Measurements from ENCODE around the gene SPATA45.
A peak's percentile ranks its signal among the peaks of the same experiment; 100 is the strongest.

The SPATA45 gene

GRCh38 chr1:212814537-212815334, 32.7 kb downstream of the SPATA45 start:
- Histone ChIP-seq H3K4me3 (ENCODE audit: low read depth, low read length, poor library complexity, severe bottlenecking) (no peak overlapping the region), H3K9ac (ENCODE audit: low read length) (no peak overlapping the region), H3K9me2 (ENCODE audit: low read depth, low read length) (no peaks in the 10 kb centered on the region), H3K27ac (ENCODE audit: low read depth, low read length, poor library complexity, severe bottlenecking) (no peak overlapping the region), H3K9me3 (ENCODE audit: low read length) (no peaks in the 10 kb centered on the region), H4K20me1 (ENCODE audit: insufficient read depth, low read length) (no peaks in the 10 kb centered on the region), H3K79me2 (ENCODE audit: insufficient read depth, low read length) (no peaks in the 10 kb centered on the region), H3K36me3 (ENCODE audit: insufficient read depth, low read length) (no peaks in the 10 kb centered on the region; the same call in 1 of the 2 replicates), H2AFZ (ENCODE audit: low read length) (no peak overlapping the region), H3F3A (ENCODE audit: insufficient read depth, low read length) (no peaks in the 10 kb centered on the region), H3K27me3 (ENCODE audit: insufficient read depth, low read length) (no peaks in the 10 kb centered on the region), H3K4me2 (ENCODE audit: low read length) (no peak overlapping the region), H3K4me1 (ENCODE audit: insufficient read depth, low read length, severe bottlenecking) (peaks cover 8% of the 10 kb centered on the region)
- no peak for TF ChIP-seq EZH2 (IDR thresholded peaks at IDR 0.05; ENCODE audit: borderline replicate concordance, low read length)
- peak; percentile 48; the same call in 1 of the 2 replicates for TF ChIP-seq CTCF (IDR thresholded peaks at IDR 0.05; ENCODE audit: low read length)

- Histone ChIP-seq H3K27me3 (ENCODE audit: insufficient read depth, low read length) (no peaks in the 10 kb centered on the region), H4K20me1 (ENCODE audit: insufficient read depth, low read length) (no peaks in the 10 kb centered on the region), H3K9ac (ENCODE audit: low read length) (no peak overlapping the region), H3K9me3 (ENCODE audit: low read length) (no peaks in the 10 kb centered on the region), H2AFZ (ENCODE audit: low read length) (no peak overlapping the region), H3K4me1 (ENCODE audit: insufficient read depth, low read length, severe bottlenecking) (no peaks in the 10 kb centered on the region), H3K36me3 (ENCODE audit: insufficient read depth, low read length) (peaks cover 48% of the 10 kb centered on the region), H3K4me3 (ENCODE audit: low read depth, low read length, poor library complexity, severe bottlenecking) (no peak overlapping the region), H3K9me2 (ENCODE audit: low read depth, low read length) (no peaks in the 10 kb centered on the region), H3K4me2 (ENCODE audit: low read length) (no peak overlapping the region), H3K79me2 (ENCODE audit: insufficient read depth, low read length) (no peaks in the 10 kb centered on the region), H3F3A (ENCODE audit: insufficient read depth, low read length) (no peaks in the 10 kb centered on the region), H3K27ac (ENCODE audit: low read depth, low read length, poor library complexity, severe bottlenecking) (no peak overlapping the region)
- no peak for TF ChIP-seq EZH2 (IDR thresholded peaks at IDR 0.05; ENCODE audit: borderline replicate concordance, low read length)
- TF ChIP-seq CTCF (IDR thresholded peaks at IDR 0.05; ENCODE audit: low read length): no peak
These were observed 41.7 kb downstream of the SPATA45 start for GRCh38 chr1:212805767-212806166.

GRCh38 chr1:212797681-212798080, 49.8 kb downstream of the SPATA45 start:
- no peaks in the 10 kb centered on the region for H3K79me2 ChIP-seq (ENCODE audit: insufficient read depth, low read length)
- TF ChIP-seq EZH2 (IDR thresholded peaks at IDR 0.05; ENCODE audit: borderline replicate concordance, low read length): no peak
- no peak for TF ChIP-seq CTCF (IDR thresholded peaks at IDR 0.05; ENCODE audit: low read length)
- H3K4me2 ChIP-seq (ENCODE audit: low read length): no peak overlapping the region
- no peaks in the 10 kb centered on the region for H3K27me3 ChIP-seq (ENCODE audit: insufficient read depth, low read length)
- H3F3A ChIP-seq (ENCODE audit: insufficient read depth, low read length): no peaks in the 10 kb centered on the region
- no peak overlapping the region for H2AFZ ChIP-seq (ENCODE audit: low read length)
- H4K20me1 ChIP-seq (ENCODE audit: insufficient read depth, low read length): no peaks in the 10 kb centered on the region
- no peak overlapping the region for H3K27ac ChIP-seq (ENCODE audit: low read depth, low read length, poor library complexity, severe bottlenecking)
- no peak overlapping the region for H3K9ac ChIP-seq (ENCODE audit: low read length)
- peaks cover 21% of the 10 kb centered on the region for H3K4me1 ChIP-seq (ENCODE audit: insufficient read depth, low read length, severe bottlenecking)
- H3K9me2 ChIP-seq (ENCODE audit: low read depth, low read length): no peaks in the 10 kb centered on the region
- H3K36me3 ChIP-seq (ENCODE audit: insufficient read depth, low read length): peaks cover 47% of the 10 kb centered on the region
- no peak overlapping the region for H3K4me3 ChIP-seq (ENCODE audit: low read depth, low read length, poor library complexity, severe bottlenecking)
- no peaks in the 10 kb centered on the region for H3K9me3 ChIP-seq (ENCODE audit: low read length)
